ENCODE data around the gene PPP3R1. TPM values are rescaled to one million over a fixed set of nuclear protein-coding genes. Genes with fewer than 3 reads are reported as not detected.

PPP3R1 gene
- total and polyA plus RNA-seq, 7 donors = 19.2 to 69.4 (median 45.7) TPM

- ATAC-seq (peak in 3 of 4 donors; percentile 57 to 76 (median 64)), DNase-seq (no peak)
- Histone ChIP-seq H3K4me1 (peaks cover 37% of the 10 kb centered on the region), H3K27me3 (ENCODE audit: insufficient read depth in 3 of 3, low read length in 2 of 3) (no peaks in the 10 kb centered on the region), H3K36me3 (ENCODE audit: insufficient read depth in 1 of 2, low read depth in 1 of 2) (no peaks in the 10 kb centered on the region), H3K27ac (no peak overlapping the region), H3K4me3 (no peak overlapping the region), H3K9me3 (no peaks in the 10 kb centered on the region)
- WGBS, 3 donors = 38 to 41% (median 38%) methylated on average over 5 of the region's 5 CpGs
- intact Hi-C loops (cut with DNase I) = loop anchor here (2.0 to 5.0 kb wide), 3 partner anchors 26 to 161 kb away; no protein-coding TSS in a partner anchor
- TF ChIP-seq CTCF (IDR thresholded peaks at IDR 0.05) = peak; percentile 79
These were observed 30.6 kb upstream of the PPP3R1 start for GRCh38 chr2:68282811-68283418.

- DNase-seq (no peak), ATAC-seq (no peak)
- no peaks in the 10 kb centered on the region for H3K27me3 ChIP-seq (ENCODE audit: insufficient read depth in 3 of 3, low read length in 2 of 3)
- peaks cover 25% of the 10 kb centered on the region for H3K4me1 ChIP-seq
- intact Hi-C loops (cut with DNase I) = loop anchor here (5.0 kb wide), 1 partner anchor 158 kb away; no protein-coding TSS in a partner anchor
- no peak for TF ChIP-seq CTCF (IDR thresholded peaks at IDR 0.05)
- 88 to 94% (median 94%) methylated on average over 1 of the region's 1 CpG for WGBS, 3 donors
- H3K27ac ChIP-seq = no peak overlapping the region
- no peaks in the 10 kb centered on the region for H3K36me3 ChIP-seq (ENCODE audit: insufficient read depth in 1 of 2, low read depth in 1 of 2)
- no peaks in the 10 kb centered on the region for H3K9me3 ChIP-seq
- no peak overlapping the region for H3K4me3 ChIP-seq
These were observed 28.5 kb upstream of the PPP3R1 start for GRCh38 chr2:68280796-68281195.

- H3K9me3 ChIP-seq = no peaks in the 10 kb centered on the region
- no peaks in the 10 kb centered on the region for H3K36me3 ChIP-seq (ENCODE audit: insufficient read depth in 1 of 2, low read depth in 1 of 2)
- 60 to 71% (median 63%) methylated on average over 1 of the region's 1 CpG for WGBS, 3 donors
- H3K4me3 ChIP-seq = no peak overlapping the region
- no peak overlapping the region for H3K27ac ChIP-seq
- peaks cover 25% of the 10 kb centered on the region for H3K4me1 ChIP-seq
- intact Hi-C loops (cut with DNase I) = loop anchor here (5.0 kb wide), 1 partner anchor 158 kb away; no protein-coding TSS in a partner anchor
- no peak for ATAC-seq
- H3K27me3 ChIP-seq (ENCODE audit: insufficient read depth in 3 of 3, low read length in 2 of 3) = no peaks in the 10 kb centered on the region
- DNase-seq = no peak
- no peak for TF ChIP-seq CTCF (IDR thresholded peaks at IDR 0.05)
These were observed 28.0 kb upstream of the PPP3R1 start for GRCh38 chr2:68280348-68280747.

- Histone ChIP-seq H3K4me1 (peaks cover 18% of the 10 kb centered on the region), H3K9me3 (no peaks in the 10 kb centered on the region), H3K27me3 (ENCODE audit: insufficient read depth in 3 of 3, low read length in 2 of 3) (no peaks in the 10 kb centered on the region), H3K4me3 (no peak overlapping the region), H3K36me3 (ENCODE audit: insufficient read depth in 1 of 2, low read depth in 1 of 2) (no peaks in the 10 kb centered on the region), H3K27ac (peak overlapping the region; percentile 11)
- ATAC-seq (peak in 1 of 4 donors; percentile 56), DNase-seq (no peak)
- 42 to 72% (median 64%) methylated on average over 4 of the region's 4 CpGs for WGBS, 3 donors
- no peak for TF ChIP-seq CTCF (IDR thresholded peaks at IDR 0.05)
- intact Hi-C loops (cut with DNase I) = loop anchor here (5.0 kb wide), 1 partner anchor 157 kb away; no protein-coding TSS in a partner anchor
These were observed 27.4 kb upstream of the PPP3R1 start for GRCh38 chr2:68279691-68280090.

GRCh38 chr2:68278169-68278568 lies 25.8 kb upstream of the PPP3R1 start:
- WGBS, 3 donors = 94 to 100% (median 95%) methylated on average over 1 of the region's 1 CpG
- intact Hi-C loops (cut with DNase I) = no loop called here
- DNase-seq (no peak), ATAC-seq (no peak)
- Histone ChIP-seq H3K36me3 (ENCODE audit: insufficient read depth in 1 of 2, low read depth in 1 of 2) (no peaks in the 10 kb centered on the region), H3K4me1 (peaks cover 5% of the 10 kb centered on the region), H3K4me3 (no peak overlapping the region), H3K27ac (no peak overlapping the region), H3K9me3 (no peaks in the 10 kb centered on the region), H3K27me3 (ENCODE audit: insufficient read depth in 3 of 3, low read length in 2 of 3) (no peaks in the 10 kb centered on the region)
- TF ChIP-seq CTCF (IDR thresholded peaks at IDR 0.05) = no peak

Data from psoas muscle (tissue), 8 donors.